ENCODE data around the gene CDH5. TPM values are rescaled to one million over a fixed set of nuclear protein-coding genes. Genes with fewer than 3 reads are reported as not detected.

Gene CDH5
- total and polyA plus RNA-seq, 2 of the 13 experiments (the other 11 are each of a cell fraction or from before 2014, with no cell fraction given), result 0.71 to 1.1 TPM

GRCh38 chr16:66365651-66366050 lies 840 bp upstream of the CDH5 start:
- ChIA-PET CTCF (ENCODE audit: low intra/inter-chr PET ratio, low total read pairs) (no interaction called here), POLR2A (no interaction called here)
- 0% methylated on average over 4 of the region's 4 CpGs for WGBS (ENCODE audit: low lambda C conversion rate)
- no TSS peak for BruUV-seq (replicated peaks)
- Histone ChIP-seq H3K27ac (ENCODE audit: extremely low read length, insufficient read depth, low read length) (no peak overlapping the region), H3K36me3 (replicated peaks in 1 of 2; ENCODE audit: control insufficient read depth in 1 of 2, insufficient read depth in 2 of 2, low read length in 2 of 2) (no peaks in the 10 kb centered on the region), H3K4me2 (ENCODE audit: low read depth, low read length) (no peak overlapping the region), H4K20me1 (ENCODE audit: insufficient read depth, low read length) (no peaks in the 10 kb centered on the region), H3K4me1 (ENCODE audit: insufficient read depth, low read length) (peaks cover 25% of the 10 kb centered on the region; the same call in 1 of the 2 replicates), H3K9ac (ENCODE audit: insufficient read depth, low read depth, low read length) (no peak overlapping the region), H2AFZ (ENCODE audit: low read length) (no peak overlapping the region), H3K4me3 (replicated peaks in 1 of 3; ENCODE audit: insufficient read depth in 1 of 3, low read depth in 2 of 3, low read length in 3 of 3) (no peak overlapping the region), H3K79me2 (ENCODE audit: insufficient read depth, low read length) (no peaks in the 10 kb centered on the region), H3K9me3 (ENCODE audit: low read length) (no peaks in the 10 kb centered on the region), H3K27me3 (ENCODE audit: control insufficient read depth in 1 of 2, insufficient read depth in 2 of 2, low read length in 2 of 2) (peaks cover 12 to 55% of the 10 kb centered on the region in 2 experiments; a peak in 4 of 5 replicates)
- in situ Hi-C loops (cut with HindIII; ENCODE audit: extremely low pct_ligation_motif_present, low pct_unique_long_range_greater_than_20kb), result no loop called here
- intact Hi-C loops (cut with micrococcal nuclease; ENCODE audit: unreplicated experiment), result no loop called here
- FAIRE-seq, result no peak
- no peak for DNase-seq (ENCODE audit: low spot score)
- no peak for ATAC-seq
- TF ChIP-seq NR2F6 (IDR thresholded peaks at IDR 0.05) (no peak), NR2F6 (CRISPR knock-in tag; IDR thresholded peaks at IDR 0.05) (no peak), ZNF629 (CRISPR knock-in tag; conservative IDR thresholded peaks at IDR 0.05) (peak; percentile 79)

GRCh38 chr16:66367968-66368891 lies 1.7 kb downstream of the CDH5 start:
- no peaks in the 10 kb centered on the region for H3K36me3 ChIP-seq (replicated peaks in 1 of 2; ENCODE audit: control insufficient read depth in 1 of 2, insufficient read depth in 2 of 2, low read length in 2 of 2)
- no peak overlapping the region for H3K9ac ChIP-seq (ENCODE audit: insufficient read depth, low read depth, low read length)
- no peak for FAIRE-seq
- in situ Hi-C loops (cut with HindIII; ENCODE audit: extremely low pct_ligation_motif_present, low pct_unique_long_range_greater_than_20kb) (no loop called here), intact Hi-C loops (cut with micrococcal nuclease; ENCODE audit: unreplicated experiment) (no loop called here)
- WGBS (ENCODE audit: low lambda C conversion rate), result 18% methylated on average over 10 of the region's 11 CpGs
- no peak for ATAC-seq
- H3K4me3 ChIP-seq (replicated peaks in 1 of 3; ENCODE audit: insufficient read depth in 1 of 3, low read depth in 2 of 3, low read length in 3 of 3), result no peak overlapping the region
- DNase-seq (ENCODE audit: low spot score), result no peak
- no peak overlapping the region for H2AFZ ChIP-seq (ENCODE audit: low read length)
- no peaks in the 10 kb centered on the region for H3K9me3 ChIP-seq (ENCODE audit: low read length)
- peaks cover 40% of the 10 kb centered on the region for H3K4me1 ChIP-seq (ENCODE audit: insufficient read depth, low read length)
- POLR2A ChIA-PET, result no interaction called here
- no TSS peak for BruUV-seq (replicated peaks)
- no peak overlapping the region for H3K4me2 ChIP-seq (ENCODE audit: low read depth, low read length)
- CTCF ChIA-PET (ENCODE audit: low intra/inter-chr PET ratio, low total read pairs), result no interaction called here
- no peak overlapping the region for H3K27ac ChIP-seq (ENCODE audit: extremely low read length, insufficient read depth, low read length)
- H3K27me3 ChIP-seq (ENCODE audit: control insufficient read depth in 1 of 2, insufficient read depth in 2 of 2, low read length in 2 of 2), result peaks cover 12 to 33% of the 10 kb centered on the region in 2 experiments; a peak in 4 of 5 replicates
- H4K20me1 ChIP-seq (ENCODE audit: insufficient read depth, low read length), result no peaks in the 10 kb centered on the region
- no peaks in the 10 kb centered on the region for H3K79me2 ChIP-seq (ENCODE audit: insufficient read depth, low read length)
- TF ChIP-seq ZNF652 (CRISPR knock-in tag; IDR thresholded peaks at IDR 0.05; ENCODE audit: borderline replicate concordance, low read depth) (peak; percentile 78), ZMYM3 (CRISPR knock-in tag; IDR thresholded peaks at IDR 0.05) (peak; percentile 67), ZBTB7A (CRISPR knock-in tag; IDR thresholded peaks at IDR 0.05) (no peak), MYNN (CRISPR knock-in tag; IDR thresholded peaks at IDR 0.05; ENCODE audit: low read depth) (no peak), ZNF629 (CRISPR knock-in tag; conservative IDR thresholded peaks at IDR 0.05) (peak; percentile 89), CREM (IDR thresholded peaks at IDR 0.05) (no peak), CREM (CRISPR knock-in tag; IDR thresholded peaks at IDR 0.05) (no peak), SMARCE1 (IDR thresholded peaks at IDR 0.05; ENCODE audit: borderline replicate concordance) (no peak), ZNF225 (CRISPR knock-in tag; IDR thresholded peaks at IDR 0.05) (no peak), ZFX (CRISPR knock-in tag; IDR thresholded peaks at IDR 0.05; ENCODE audit: low read depth) (no peak), ZBTB25 (CRISPR knock-in tag; IDR thresholded peaks at IDR 0.05) (no peak), TCF12 (IDR thresholded peaks at IDR 0.05) (no peak), TCF12 (CRISPR knock-in tag; IDR thresholded peaks at IDR 0.05) (no peak), ZFP36L1 (CRISPR knock-in tag; IDR thresholded peaks at IDR 0.05) (no peak), ZNF547 (CRISPR knock-in tag; IDR thresholded peaks at IDR 0.05) (no peak), YEATS2 (CRISPR knock-in tag; IDR thresholded peaks at IDR 0.05; ENCODE audit: borderline replicate concordance) (no peak), ZNF570 (CRISPR knock-in tag; IDR thresholded peaks at IDR 0.05; ENCODE audit: borderline replicate concordance) (no peak), ADNP (CRISPR knock-in tag; IDR thresholded peaks at IDR 0.05) (no peak)

All from HepG2 (cell line).